ENCODE results near the gene LEMD2.

Gene LEMD2

DNA sequence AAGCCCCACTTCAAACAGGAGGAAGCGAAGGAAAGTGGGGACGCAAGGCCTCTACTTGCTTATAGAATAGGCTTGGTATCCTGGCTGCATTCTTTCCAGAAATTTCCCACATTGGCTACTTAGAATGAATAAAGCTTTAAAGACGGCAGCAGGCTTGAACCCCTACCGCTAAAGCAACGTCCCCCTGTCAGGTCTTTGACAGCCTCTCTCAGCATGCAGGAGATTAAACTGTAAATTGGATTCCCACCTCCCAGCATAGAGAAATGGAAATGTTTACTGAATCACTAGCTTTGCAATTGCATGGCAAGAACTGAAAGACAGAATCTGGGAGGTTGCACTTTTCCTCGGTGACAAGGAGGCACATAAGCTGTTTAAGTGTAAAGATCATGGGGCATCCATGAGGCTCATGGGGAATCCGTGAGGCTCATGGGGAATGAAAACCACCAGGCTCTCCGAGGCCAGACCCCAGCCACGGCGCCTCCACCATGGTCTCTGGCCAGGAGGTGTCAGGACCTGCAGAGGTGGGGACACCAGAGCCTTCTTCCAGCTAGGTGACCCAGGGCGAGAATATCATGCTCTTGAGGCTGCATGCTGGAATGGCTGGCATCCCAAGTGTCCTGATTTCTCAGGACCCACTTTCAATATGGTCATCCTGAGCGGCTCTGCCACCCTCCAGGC lies 10.3 kb downstream of the LEMD2 start:
- Mint-ChIP-seq H3K4me1 (ENCODE audit: low read depth) (peaks cover 6% of the 10 kb centered on the region), H3K36me3 (ENCODE audit: low read depth) (peaks cover 55% of the 10 kb centered on the region), H3K4me3 (no peak overlapping the region), H3K27me3 (ENCODE audit: low read depth) (no peaks in the 10 kb centered on the region), H3K27ac (no peak overlapping the region), H3K9me3 (no peaks in the 10 kb centered on the region)

GRCh38 chr6:33777398-33778388 lies 11.2 kb downstream of the LEMD2 start:
- Mint-ChIP-seq H3K27me3 (ENCODE audit: low read depth) (no peaks in the 10 kb centered on the region), H3K9me3 (no peaks in the 10 kb centered on the region), H3K36me3 (ENCODE audit: low read depth) (peaks cover 53% of the 10 kb centered on the region), H3K27ac (no peak overlapping the region), H3K4me3 (no peak overlapping the region), H3K4me1 (ENCODE audit: low read depth) (peaks cover 6% of the 10 kb centered on the region)

DNA sequence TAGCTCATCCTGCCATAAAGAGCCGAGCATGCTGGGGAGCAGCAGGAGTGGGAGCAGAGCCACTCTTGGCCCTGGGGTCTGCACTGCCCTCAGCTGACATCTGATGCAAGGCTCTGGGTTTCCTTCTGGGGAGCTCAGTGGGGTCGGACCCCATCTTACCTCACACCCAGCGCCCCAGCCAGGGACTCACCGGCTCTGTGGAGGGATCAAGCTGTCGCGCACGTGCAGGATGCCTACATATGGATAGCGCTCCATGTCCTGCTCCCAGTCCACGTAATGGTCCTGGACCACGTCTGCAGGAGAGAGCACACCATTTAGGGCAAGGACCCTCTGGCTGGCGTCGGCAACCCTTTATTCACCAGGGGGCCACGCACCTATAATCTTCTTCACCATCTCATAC lies 12.2 kb downstream of the LEMD2 start:
- Mint-ChIP-seq H3K4me3 (no peak overlapping the region), H3K27me3 (ENCODE audit: low read depth) (no peaks in the 10 kb centered on the region), H3K4me1 (ENCODE audit: low read depth) (peaks cover 2% of the 10 kb centered on the region), H3K9me3 (no peaks in the 10 kb centered on the region), H3K36me3 (ENCODE audit: low read depth) (peaks cover 49% of the 10 kb centered on the region), H3K27ac (no peak overlapping the region)

- Mint-ChIP-seq H3K27ac (no peak overlapping the region), H3K4me3 (no peak overlapping the region), H3K27me3 (ENCODE audit: low read depth) (no peaks in the 10 kb centered on the region), H3K36me3 (ENCODE audit: low read depth) (peaks cover 48% of the 10 kb centered on the region), H3K4me1 (ENCODE audit: low read depth) (peaks cover 2% of the 10 kb centered on the region), H3K9me3 (no peaks in the 10 kb centered on the region)
Observed at GRCh38 chr6:33776186-33776585, 12.7 kb downstream of the LEMD2 start.

GRCh38 chr6:33774774-33775173 lies 14.2 kb downstream of the LEMD2 start:
- Mint-ChIP-seq H3K27ac (no peak overlapping the region), H3K9me3 (no peaks in the 10 kb centered on the region), H3K36me3 (ENCODE audit: low read depth) (peaks cover 39% of the 10 kb centered on the region), H3K4me1 (ENCODE audit: low read depth) (peaks cover 2% of the 10 kb centered on the region), H3K4me3 (no peak overlapping the region), H3K27me3 (ENCODE audit: low read depth) (no peaks in the 10 kb centered on the region)

DNA sequence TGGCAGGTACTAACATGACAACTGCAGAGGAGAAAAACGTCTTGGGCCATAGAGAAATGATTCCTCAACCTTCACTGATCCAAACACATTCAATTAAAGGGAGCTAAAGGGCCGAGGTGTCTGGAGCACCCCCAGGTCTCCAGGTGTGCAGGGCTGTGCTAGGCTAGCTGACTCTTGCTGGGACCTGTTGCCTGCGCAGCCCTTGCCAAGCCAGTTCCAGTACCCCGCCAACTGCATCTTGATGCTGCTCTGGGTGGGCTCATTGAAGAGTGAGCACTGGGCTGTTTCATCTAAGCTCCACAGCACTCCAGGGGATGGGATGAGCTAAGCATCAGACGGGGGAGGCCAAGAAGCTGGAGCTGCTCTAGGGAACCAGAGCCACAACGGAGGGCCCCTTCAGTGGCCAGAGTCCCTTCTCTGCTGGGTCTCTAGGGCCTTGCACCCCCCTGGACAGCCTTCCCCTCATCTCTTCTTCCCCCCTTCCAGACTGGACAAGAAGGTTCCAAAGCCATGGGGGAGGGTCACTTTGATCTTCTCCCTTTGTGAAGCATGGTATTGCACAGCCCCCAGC lies 15.9 kb downstream of the LEMD2 start:
- Mint-ChIP-seq H3K36me3 (ENCODE audit: low read depth) (peaks cover 34% of the 10 kb centered on the region), H3K4me1 (ENCODE audit: low read depth) (peaks cover 2% of the 10 kb centered on the region), H3K27ac (no peak overlapping the region), H3K9me3 (no peaks in the 10 kb centered on the region), H3K27me3 (ENCODE audit: low read depth) (peaks cover 3% of the 10 kb centered on the region), H3K4me3 (no peak overlapping the region)

DNA sequence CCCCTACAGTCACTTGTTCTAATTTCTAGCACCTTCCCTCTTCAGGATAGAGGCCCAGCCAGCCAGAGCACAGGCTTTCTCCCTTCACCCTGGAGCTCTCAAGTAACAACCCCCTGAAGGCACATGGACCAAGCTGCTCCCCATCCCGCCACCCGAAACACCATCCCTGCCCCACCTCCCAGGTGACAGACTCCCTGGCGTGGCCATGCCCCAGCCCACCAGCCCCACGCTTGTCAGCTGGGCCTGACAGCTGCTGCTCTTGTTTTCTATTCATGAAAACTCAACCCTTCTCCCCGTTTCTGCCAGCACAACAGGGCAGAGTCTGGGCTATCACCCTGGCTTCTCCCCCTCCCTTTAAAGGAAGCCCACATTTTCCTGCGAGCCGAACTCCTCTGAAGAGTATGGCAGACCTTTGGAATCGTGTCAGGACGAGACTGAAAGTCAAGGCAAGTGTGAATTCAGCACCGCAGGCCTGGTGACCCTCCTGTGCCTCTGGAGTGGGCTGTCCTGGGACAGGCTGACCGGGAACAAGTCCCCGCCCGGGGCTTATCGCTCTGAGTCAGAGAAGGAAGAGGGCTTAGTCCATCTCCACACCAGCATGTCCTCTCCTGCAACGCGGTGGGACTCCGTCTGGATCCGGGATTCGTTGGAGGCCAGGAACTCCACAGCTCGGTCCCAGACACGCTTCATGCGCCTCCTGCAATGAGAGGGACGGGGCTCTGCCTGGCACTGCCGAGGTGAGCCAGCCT lies 16.7 kb downstream of the LEMD2 start:
- Mint-ChIP-seq H3K36me3 (ENCODE audit: low read depth) (peaks cover 27% of the 10 kb centered on the region), H3K27ac (peak overlapping the region; percentile 41), H3K4me3 (no peak overlapping the region), H3K9me3 (no peaks in the 10 kb centered on the region), H3K4me1 (ENCODE audit: low read depth) (peaks cover 2% of the 10 kb centered on the region), H3K27me3 (ENCODE audit: low read depth) (peaks cover 6% of the 10 kb centered on the region)

DNA sequence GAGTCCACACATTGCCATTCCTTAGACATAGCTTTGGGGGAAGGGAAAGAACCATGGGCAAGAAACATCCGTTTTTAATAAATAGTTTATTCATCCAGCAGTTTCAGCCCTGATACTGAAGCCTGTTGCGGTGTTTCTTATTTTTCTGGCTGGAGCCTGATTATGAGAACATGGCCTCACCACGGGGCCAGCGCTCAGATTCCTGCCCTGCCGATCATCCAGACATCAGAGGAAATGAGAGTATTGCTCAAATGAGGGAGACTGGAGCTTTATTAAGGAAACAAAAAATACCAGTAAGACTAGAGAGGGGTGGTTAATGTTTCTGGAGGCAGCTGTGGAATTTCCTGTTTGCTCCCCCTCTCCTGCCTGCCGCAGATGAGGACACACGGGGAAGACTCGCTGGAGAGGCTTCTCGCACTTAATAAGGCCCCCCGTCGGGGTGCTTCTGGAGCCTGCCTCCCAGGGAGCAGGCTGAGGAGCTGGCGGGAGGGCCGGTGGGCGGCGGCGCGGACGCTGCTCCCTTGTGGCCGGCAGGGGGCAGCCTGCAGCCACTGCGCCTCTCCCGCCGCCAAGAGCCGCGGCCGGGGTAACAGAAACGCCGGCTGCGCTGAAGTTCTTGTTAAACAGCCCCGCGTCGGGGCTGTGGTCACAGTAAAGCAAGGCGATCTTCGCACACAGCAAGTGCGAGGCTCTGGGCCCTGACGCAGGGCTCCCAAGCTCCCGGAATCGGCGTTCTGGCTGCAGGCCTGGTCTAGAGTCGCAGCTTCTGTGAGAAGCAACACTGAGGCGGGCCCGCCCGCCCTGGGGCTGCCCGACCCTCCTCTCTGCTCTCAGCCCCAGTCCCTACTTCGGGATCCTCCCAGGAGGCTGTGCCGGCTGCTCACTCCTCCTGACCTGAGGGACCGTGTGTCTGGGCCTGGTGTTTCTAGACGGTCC lies 17.5 kb downstream of the LEMD2 start:
- peaks cover 2% of the 10 kb centered on the region for H3K4me1 Mint-ChIP-seq (ENCODE audit: low read depth)
- H3K36me3 Mint-ChIP-seq (ENCODE audit: low read depth): peaks cover 22% of the 10 kb centered on the region
- no peak overlapping the region for H3K27ac Mint-ChIP-seq
- no peaks in the 10 kb centered on the region for H3K9me3 Mint-ChIP-seq
- no peak overlapping the region for H3K4me3 Mint-ChIP-seq
- H3K27me3 Mint-ChIP-seq (ENCODE audit: low read depth): peaks cover 9% of the 10 kb centered on the region

- Mint-ChIP-seq H3K27ac (no peak overlapping the region), H3K36me3 (ENCODE audit: low read depth) (peaks cover 15% of the 10 kb centered on the region), H3K4me1 (ENCODE audit: low read depth) (peaks cover 2% of the 10 kb centered on the region), H3K4me3 (no peak overlapping the region), H3K9me3 (no peaks in the 10 kb centered on the region), H3K27me3 (ENCODE audit: low read depth) (peaks cover 9% of the 10 kb centered on the region)
Observed at GRCh38 chr6:33770833-33771145, 18.1 kb downstream of the LEMD2 start.

- no peaks in the 10 kb centered on the region for H3K9me3 Mint-ChIP-seq
- peaks cover 15% of the 10 kb centered on the region for H3K36me3 Mint-ChIP-seq (ENCODE audit: low read depth)
- peaks cover 13% of the 10 kb centered on the region for H3K27me3 Mint-ChIP-seq (ENCODE audit: low read depth)
- peaks cover 2% of the 10 kb centered on the region for H3K4me1 Mint-ChIP-seq (ENCODE audit: low read depth)
- no peak overlapping the region for H3K27ac Mint-ChIP-seq
- H3K4me3 Mint-ChIP-seq: no peak overlapping the region
Observed at GRCh38 chr6:33770124-33770832, 18.7 kb downstream of the LEMD2 start.

DNA sequence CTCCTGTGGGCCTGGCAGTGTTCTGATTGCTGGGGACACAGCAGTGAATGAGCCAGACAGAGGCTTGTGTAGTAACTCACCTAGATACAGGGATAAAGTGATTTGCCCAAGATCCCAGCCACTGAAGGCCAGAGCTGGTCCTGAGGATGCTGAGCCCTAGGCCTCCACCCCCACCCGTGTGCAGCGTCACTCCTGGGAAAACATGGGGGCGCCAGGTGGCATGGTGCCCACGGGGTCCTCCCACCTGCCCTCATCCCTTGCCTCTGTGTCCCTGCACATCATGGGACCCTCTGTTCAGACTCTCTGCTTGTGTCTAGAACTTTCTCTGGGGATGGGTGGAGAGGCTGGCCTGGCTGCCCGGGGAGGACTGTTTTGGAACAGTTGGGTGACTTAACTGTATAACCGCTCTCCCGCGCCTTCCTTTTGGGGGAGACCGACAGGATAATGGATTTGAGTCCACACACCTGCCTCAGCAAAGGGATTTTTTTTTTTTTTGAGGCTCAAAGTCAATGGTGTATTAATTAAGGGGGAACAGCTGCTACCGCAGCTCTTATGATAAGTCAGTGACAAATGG lies 19.6 kb downstream of the LEMD2 start:
- no peak overlapping the region for H3K27ac Mint-ChIP-seq
- H3K36me3 Mint-ChIP-seq (ENCODE audit: low read depth): peaks cover 11% of the 10 kb centered on the region

GRCh38 chr6:33768644-33769120 lies 20.2 kb downstream of the LEMD2 start:
- peaks cover 14% of the 10 kb centered on the region for H3K27me3 Mint-ChIP-seq (ENCODE audit: low read depth)

More for the DNA sequence above, 19.6 kb downstream of the LEMD2 start:
- H3K9me3 Mint-ChIP-seq: no peaks in the 10 kb centered on the region
- peaks cover 14% of the 10 kb centered on the region for H3K27me3 Mint-ChIP-seq (ENCODE audit: low read depth)
- no peaks in the 10 kb centered on the region for H3K4me1 Mint-ChIP-seq (ENCODE audit: low read depth)
- H3K4me3 Mint-ChIP-seq: no peak overlapping the region

More at GRCh38 chr6:33768644-33769120, 20.2 kb downstream of the LEMD2 start:
- no peaks in the 10 kb centered on the region for H3K9me3 Mint-ChIP-seq
- no peak overlapping the region for H3K4me3 Mint-ChIP-seq
- H3K4me1 Mint-ChIP-seq (ENCODE audit: low read depth): no peaks in the 10 kb centered on the region
- H3K27ac Mint-ChIP-seq: no peak overlapping the region
- peaks cover 11% of the 10 kb centered on the region for H3K36me3 Mint-ChIP-seq (ENCODE audit: low read depth)
